HG02840 (cell line): ENCODE data around the gene USP12.

Experiments
- ATAC-seq: cut with Tn5 transposase; IDR thresholded peaks from one replicate; pipeline ENCODE4 v1.9.1; 2021; ENCODE audit warnings: mild to moderate bottlenecking, moderate library complexity, moderate number of reproducible peaks; ENCODE audit not compliant: unreplicated experiment, low FRiP score

Gene USP12

DNA sequence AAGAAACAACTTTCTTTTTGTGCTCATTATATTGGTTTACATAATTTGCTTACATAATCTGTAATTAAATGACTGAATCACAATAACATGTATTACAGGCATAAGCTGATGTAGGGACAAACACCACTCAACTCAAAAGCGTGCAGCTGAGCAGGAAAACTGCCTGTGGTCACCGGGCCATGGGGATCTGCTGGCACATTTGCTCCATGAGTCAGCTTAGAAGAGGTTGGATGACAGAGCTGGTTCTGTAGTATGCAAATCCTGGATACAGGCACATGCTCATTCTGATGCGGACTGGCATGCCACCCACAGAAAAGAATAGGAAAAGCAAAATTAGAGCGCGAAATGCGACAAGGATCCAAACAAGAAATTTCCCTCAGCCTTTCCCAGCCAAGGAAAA lies 128.6 kb downstream of the USP12 start:
- no peak for ATAC-seq

DNA sequence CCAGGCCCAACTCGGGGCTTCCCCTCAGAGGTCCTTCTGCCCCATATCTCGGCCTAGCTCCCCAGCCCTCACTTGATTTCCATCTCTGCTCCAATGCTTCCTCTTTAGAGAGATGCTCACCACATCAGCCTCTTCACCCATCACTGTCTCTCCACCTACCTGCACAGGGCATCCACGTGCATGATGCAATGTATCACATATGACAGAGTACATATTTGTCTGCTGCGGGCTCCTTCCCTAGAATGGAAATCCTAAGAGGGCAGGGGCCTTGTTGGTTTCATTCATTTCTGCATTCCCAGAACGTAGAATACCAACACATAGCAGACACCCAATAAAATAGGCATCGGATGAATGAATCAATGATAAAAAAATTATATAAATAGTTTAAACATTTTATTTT lies 130.3 kb downstream of the USP12 start:
- no peak for ATAC-seq

DNA sequence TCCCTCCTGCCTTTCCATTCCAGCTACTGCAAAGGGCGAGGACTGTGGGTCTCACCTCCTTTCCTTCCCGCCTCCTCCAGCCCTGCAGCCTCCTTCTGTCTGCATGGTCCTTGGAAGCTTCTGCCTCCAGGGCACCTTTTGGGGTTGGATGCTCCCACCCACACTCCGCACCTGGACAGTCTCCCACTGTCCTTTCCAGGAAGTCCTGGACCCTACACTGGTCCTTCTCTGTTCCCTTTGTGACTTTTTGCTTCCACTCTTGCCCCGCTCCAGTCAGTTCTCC lies 130.8 kb downstream of the USP12 start:
- ATAC-seq = no peak

GRCh38 chr13:27039171-27039701 lies 132.4 kb downstream of the USP12 start:
- no peak for ATAC-seq

DNA sequence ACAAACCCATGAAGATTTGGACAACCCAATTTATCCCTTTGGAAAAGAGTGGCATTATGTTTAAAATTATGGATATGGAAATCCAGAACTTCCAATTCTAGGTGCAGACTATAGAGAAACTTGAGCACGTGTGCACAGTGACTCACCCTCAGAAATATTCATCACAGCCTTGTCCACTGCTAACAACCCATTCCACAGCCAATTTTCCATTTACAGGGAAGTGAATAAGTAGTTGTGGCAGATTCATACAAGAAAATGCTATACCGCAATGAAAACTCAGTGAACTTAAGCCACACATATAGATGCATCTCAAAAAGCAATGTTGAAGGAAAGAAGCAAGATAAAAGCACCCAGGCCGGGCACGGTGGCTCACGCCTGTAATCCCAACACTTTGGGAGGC lies 133.3 kb downstream of the USP12 start:
- ATAC-seq = no peak

DNA sequence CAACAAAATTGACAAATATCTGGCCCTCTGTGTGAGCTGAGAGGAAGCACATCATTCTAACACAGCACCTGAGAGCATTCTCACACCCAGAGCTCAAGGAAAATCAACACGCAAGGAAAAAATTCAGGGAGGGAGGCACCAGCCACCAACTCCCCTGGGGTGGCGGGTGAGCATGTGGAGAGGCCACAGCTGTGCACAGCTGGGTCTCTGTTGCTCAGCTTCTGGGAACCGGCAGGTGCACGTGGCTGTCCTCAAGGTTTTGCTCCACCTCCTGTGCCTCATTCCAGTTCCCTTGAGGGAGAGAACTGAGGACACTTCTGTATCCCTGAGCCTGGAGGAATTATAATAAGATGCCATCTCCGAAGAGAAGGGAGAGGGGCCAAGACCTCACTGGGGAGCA lies 134.0 kb downstream of the USP12 start:
- no peak for ATAC-seq

- no peak for ATAC-seq
Observed at GRCh38 chr13:27037171-27037570, 134.4 kb downstream of the USP12 start.

DNA sequence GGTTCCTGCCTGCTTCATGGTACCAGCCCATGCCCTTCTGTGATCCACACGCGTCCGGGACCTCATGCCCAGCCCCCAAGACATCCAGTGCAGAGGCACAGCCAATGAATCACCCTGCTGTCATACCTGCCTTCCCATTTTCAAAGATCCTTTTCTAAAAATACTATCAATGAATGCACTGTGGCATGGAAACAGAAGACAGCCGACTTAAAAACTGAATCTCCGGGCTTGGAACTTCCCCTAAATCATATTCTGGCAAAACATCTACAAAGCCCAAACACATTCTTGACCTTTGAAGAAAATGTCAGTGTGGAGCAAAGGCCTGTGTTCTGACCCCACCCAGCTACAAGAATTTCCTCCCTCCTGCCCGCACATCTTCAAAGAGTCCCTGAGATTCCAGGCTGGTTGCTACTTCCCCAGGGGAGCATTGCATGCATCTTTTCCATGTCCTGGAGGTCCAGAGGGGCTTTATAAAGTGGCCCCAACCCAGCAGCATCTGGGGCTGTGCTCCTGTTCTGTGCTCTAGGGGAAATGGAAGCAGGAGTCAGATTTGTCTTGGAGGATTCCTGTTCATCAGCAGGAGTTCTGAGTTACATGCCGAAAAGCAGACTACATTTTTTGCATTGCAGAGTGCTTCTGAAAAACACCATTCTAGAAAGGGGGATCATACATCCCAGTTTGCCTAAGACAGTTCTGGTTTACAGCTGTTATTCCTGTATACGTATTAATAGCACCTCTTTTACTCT lies 135.2 kb downstream of the USP12 start:
- ATAC-seq = no peak

DNA sequence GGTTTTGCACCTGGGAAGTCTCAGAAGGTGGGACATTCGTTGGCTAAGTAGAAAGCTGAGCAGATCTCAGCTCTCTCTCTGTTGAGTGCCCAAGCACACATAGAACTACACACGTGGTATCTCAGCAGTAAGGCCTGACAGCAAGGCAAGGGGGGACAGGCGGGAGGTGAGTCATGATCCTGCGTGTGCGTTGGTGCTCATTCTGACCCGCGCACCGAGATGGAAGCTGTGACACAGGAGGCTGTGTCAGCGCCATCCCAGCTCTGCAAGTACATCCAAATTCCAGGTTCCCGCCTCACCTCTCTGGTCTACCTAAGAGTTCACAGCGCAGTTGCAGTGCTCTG lies 135.7 kb downstream of the USP12 start:
- no peak for ATAC-seq

- ATAC-seq = no peak
Observed at GRCh38 chr13:27034678-27035111, 136.9 kb downstream of the USP12 start.

DNA sequence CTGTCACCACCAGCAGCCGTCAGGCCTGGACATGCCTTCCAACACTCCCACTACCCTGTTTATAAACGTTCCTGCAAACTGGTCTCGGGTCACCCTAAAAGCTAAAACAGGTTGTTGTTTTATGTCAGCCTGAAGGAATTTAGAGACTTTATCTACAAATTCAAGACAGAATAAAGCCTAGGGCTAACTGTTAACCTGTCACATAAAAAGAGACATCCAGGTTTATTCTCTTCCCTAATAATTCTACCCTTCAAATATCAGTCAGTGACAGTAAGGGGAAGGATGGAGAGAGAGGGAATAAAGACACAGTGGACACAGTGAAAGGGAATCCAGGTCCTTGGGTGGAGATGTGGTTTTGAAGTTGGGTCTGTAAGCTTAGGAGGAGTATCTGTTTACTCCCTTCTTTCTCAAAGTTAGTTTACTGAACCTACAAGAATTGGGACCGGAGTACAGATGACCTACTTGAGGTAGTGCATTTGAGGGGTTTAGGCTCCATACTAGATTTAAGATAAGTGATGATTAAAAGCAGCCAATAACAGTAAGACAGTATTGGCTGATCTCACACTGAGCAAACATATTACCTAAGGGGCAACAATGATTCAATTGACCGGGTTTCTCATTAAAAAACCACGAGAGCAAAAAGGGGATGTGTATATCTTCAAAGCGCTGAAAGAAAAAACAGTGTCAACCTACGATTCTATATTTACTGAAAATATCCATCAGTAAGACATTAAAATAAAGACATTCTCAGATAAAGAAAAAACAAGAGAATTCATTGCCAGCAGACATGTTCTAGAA lies 142.7 kb downstream of the USP12 start:
- no peak for ATAC-seq

- ATAC-seq = no peak
Observed at GRCh38 chr13:27027086-27027667, 144.4 kb downstream of the USP12 start.

DNA sequence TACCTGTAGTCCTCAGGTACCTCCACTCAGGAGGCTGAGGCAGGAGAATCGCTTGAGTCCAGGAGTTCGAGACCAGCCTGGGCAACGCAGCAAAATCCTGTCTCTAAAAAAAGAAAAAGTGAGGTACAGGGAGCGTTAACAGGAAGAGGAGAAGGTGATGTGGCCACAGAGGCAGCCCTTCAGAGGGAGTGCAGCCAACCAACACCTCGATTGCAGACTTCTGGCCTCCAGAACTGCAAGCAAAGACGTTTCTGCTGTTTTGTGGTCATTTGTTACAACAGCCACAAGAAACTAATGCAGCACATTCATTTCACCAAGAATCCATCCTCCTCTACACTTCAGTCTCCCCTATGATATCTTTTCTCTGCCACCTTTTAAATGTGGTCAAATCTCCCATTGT lies 145.2 kb downstream of the USP12 start:
- no peak for ATAC-seq

DNA sequence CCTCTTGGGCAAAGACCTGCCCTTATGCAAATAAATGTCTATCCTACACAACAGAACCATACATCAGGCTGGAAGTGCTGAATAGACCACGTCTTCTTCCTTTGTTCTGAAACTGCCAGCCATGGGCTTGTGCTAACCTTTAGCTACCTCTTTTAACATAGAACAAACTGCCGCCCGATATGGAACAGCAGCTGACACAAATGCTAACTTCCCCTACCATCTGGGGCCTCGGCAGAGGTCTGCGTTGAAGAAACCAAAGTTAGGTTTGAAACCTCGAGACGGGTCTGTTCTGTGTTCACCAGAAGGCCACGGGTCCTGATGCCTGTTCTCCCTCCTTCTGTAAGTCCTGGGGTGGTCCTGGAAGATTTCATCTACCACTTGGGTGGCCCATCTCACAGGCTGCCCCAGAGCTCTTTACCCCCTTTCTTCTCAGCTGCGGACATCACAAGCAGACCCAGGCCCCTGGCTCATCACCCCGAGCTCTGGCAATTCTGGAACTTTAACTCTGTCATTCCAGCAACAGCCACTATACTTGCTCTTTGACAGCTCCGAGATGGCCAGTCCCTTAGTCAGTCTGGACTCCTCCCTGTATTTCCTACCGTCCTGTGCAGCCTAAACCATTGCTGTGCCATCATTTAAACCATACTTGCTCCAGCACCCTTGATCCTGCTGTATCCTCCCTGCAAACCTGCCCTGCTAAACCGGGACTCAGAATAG lies 146.7 kb downstream of the USP12 start:
- ATAC-seq = no peak

DNA sequence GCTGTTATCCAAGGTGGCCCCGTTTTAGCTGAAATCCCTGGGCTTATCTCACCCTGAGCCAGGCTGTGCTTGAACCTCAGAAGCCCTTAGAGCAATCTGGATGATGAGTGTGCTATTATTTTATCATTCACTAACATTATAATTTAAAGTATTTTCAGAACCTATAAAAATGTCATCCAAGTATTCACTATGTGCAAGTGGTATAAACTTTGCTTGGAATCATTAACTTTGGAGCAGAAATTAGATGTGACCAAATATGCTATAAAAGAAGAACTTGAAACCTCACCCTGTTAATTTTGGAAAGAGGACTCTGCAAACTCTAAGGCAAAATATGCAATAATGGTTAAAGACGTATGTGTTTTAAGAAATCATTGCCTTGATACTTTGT lies 147.5 kb downstream of the USP12 start:
- no peak for ATAC-seq

DNA sequence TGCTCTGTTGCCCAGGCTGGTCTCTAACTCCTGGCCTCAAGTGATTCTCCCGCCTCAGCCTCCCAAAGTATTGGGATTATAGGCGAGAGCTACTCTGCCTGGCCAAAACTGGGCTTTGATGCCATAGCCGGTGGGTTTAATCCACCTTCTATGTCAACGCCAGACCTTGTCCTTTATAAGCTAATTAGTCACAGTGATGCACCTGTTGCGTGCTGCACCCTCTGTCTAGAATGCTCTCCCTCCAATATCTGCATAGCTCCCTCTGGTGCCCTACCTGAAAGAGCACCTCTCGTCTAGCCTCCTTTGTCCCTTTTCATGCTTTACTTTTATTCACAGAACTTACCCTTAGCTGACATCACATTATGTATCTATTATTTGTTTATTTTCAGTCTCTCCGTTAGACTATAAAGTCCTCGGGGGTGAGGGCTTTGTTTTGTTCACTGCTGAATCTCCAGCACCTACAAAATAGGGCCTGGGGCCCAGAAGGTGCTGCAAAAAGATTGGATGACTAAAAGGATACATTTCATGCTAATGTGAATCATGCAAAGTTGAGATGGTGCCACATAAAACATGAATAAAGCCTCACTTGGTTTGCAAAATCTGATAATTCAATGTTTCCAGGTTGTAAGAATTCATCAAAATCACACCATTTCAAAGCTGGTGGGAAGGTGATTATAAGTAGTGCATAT lies 148.1 kb downstream of the USP12 start:
- ATAC-seq = no peak

GRCh38 chr13:27022571-27023311 lies 148.9 kb downstream of the USP12 start:
- no peak for ATAC-seq

DNA sequence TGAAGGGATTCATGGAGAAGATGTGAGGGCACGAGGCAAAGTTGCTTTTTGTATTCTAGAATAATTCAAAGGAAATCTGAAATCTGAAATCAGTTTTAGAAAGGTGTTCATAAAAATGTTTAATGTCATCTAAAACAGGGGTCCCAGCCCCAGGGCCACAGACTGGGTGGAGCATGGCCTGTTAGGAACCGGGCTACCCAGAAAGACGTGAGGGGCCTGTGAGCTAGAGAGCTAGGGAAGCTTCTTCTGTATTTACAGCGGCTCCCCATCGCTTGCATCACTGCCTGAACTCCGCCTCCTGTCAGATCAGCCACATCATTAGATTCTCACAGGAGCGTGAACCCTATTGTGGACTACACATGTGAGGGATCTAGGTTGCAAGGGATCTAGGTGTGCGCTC lies 151.2 kb downstream of the USP12 start:
- no peak for ATAC-seq

DNA sequence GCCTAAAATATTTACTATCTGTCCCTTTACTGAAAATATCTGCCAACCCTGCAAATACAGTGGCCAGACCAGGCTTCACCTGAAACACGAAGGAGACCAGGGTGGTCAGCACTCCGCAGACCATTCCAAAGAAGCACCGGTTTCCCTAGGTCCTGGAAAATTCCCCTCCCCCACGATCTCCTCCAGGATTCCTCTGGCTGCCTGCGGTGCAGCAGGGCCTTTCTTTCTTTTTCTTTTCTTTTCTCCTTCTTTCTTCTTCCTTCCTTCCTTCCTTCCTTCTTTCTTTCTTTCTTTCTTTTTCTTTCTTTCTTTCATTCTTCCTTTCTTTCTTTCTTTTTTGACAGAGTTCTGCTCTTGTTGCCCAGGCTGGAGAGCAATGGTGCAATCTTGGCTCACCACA lies 152.7 kb downstream of the USP12 start:
- ATAC-seq = no peak

DNA sequence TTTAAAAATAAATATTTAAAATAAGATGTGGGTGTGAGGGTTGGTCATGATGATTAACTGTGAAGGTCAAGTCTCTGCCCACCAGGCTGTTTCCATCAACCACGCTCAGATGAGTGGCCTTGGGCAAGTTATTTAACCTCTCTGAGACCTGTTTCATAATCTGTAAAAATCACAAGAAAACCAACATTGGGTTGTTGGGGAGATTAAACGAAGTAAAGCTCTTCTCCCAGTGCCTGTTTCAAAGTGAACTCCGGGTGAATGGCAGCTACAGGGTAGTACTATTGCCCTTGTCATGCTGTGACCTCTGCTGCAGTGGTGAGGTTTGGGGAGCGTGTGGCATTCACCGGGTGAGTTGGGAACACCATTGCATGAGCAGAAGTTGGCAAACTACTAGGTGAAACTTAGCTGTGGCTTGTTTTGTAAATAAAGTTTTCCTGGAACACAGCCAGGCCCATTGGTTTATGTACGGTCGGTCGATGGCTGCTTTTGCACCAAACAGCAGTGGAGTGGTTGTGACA lies 153.2 kb downstream of the USP12 start:
- ATAC-seq = no peak
